ENCODE results near the gene SYT15B.
"Not testable (repeated sequence)": the region's sequence is repeated elsewhere in the genome, so short reads cannot be mapped to it uniquely, and the experiment has no call there.

SYT15B gene

DNA sequence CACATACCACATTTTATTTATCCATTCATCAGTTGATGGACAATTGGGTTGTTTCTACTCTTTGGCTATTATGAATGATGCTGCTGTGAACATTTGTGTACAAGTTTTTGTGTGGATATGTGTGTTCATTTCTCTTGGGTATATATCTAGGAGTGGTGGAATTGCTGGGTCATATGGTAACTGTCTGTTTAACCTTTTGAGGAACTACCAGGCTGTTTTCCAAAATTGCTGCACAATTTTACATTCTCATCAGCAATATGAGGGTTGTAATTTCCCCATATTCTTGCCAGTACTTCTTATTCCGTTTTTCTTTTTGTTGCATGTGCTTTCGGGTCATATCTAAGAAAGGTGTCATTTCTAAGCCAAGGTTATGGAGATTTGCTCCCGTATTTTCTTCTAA, 38.3 kb downstream of the SYT15B start:
- DNase-seq, result not testable (repeated sequence)

DNA sequence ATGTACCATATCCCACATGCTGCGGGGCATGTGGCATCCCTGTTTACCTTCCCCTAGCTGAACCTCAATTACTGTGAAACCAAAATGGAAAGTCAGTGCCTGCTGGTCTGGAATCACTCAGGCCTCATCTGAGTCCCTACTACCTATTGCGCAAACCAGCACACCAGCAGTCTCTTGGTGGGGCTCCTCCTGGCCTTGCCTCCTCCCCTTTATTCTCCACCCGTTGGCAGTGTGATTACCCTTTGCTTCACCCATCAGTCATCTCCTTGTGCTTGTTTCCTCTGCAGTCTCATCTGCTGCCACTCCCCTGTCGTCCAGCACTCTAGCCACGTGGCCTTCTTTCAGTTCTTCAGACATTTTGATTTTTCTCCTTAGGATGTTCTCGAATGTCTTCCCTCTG, 39.3 kb downstream of the SYT15B start:
- not testable (repeated sequence) for DNase-seq

- DNase-seq, result not testable (repeated sequence)
Observed at GRCh38 chr10:47723362-47723761, 40.0 kb downstream of the SYT15B start.

DNA sequence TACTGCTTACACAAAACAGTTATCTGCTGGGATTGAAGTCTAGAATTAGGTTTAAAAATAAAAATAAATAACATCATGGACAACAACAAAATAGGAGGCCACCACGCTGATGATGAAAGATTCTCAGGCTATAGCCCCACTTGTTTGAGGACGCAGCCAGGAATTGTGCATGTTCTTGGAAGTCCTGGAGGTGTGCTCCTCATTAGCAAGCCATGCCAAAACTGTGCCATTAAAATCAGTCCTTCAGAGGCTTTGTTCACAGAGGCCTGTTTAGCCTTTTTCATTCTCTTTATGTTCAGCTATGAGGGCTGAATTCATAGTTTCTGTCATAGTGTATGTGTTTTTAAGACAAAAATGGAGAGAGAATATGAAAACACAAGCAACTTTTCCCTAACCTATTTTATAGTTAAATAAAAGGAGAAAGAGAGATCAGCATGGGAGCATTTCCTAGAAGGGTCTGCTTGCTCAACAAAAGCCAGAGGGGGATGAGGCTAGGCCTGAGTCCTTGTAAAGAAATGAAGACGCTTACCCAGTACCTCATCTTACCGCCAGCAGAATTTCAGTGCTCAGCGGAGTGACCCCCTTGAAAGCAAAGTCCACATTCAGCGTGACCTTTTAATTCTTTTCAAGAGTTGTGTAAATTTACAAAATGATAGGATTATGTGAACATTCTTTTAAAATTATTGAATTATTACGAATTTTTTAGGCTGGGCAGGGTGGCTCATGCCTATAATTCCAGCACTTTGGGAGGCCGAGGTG, 46.2 kb downstream of the SYT15B start:
- not testable (repeated sequence) for DNase-seq
